HG03460 (cell line): Measurements from ENCODE around the gene HCFC1.

Source experiments
- ATAC-seq: cut with Tn5 transposase; IDR thresholded peaks from one replicate; pipeline ENCODE4 v1.9.1; 2021; ENCODE audit not compliant: unreplicated experiment

The HCFC1 gene

GRCh38 chrX:153925739-153926551 lies 45.7 kb downstream of the HCFC1 start, which contains the start of gene ARHGAP4:
ARHGAP4 (minus strand) TSS chrX:153926264; CDS start chrX:153926202, 62 bp downstream.
- ATAC-seq = no peak

- ATAC-seq = no peak
These were observed 46.3 kb downstream of the HCFC1 start for GRCh38 chrX:153925387-153925738.

- no peak for ATAC-seq
These were observed 47.3 kb downstream of the HCFC1 start for GRCh38 chrX:153924149-153924861.

- no peak for ATAC-seq
These were observed 48.4 kb downstream of the HCFC1 start for GRCh38 chrX:153922932-153923857.

- no peak for ATAC-seq
These were observed 49.8 kb downstream of the HCFC1 start for GRCh38 chrX:153921511-153922446.

GRCh38 chrX:153921070-153921469 lies 50.5 kb downstream of the HCFC1 start:
- ATAC-seq = no peak

- ATAC-seq = no peak
These were observed 51.1 kb downstream of the HCFC1 start for GRCh38 chrX:153920546-153920945.

GRCh38 chrX:153919281-153919680 lies 52.3 kb downstream of the HCFC1 start:
- ATAC-seq = no peak

GRCh38 chrX:153917869-153918268 lies 53.7 kb downstream of the HCFC1 start:
- no peak for ATAC-seq

- ATAC-seq = no peak
These were observed 57.9 kb downstream of the HCFC1 start for GRCh38 chrX:153913701-153914100.

GRCh38 chrX:153913211-153913610 lies 58.4 kb downstream of the HCFC1 start:
- no peak for ATAC-seq

- ATAC-seq = no peak
These were observed 59.8 kb downstream of the HCFC1 start for GRCh38 chrX:153911798-153912197.

- no peak for ATAC-seq
These were observed 61.2 kb downstream of the HCFC1 start for GRCh38 chrX:153910446-153910845.

GRCh38 chrX:153909980-153910360 lies 61.6 kb downstream of the HCFC1 start:
- no peak for ATAC-seq

- ATAC-seq = no peak
These were observed 62.3 kb downstream of the HCFC1 start for GRCh38 chrX:153909024-153909979.

- no peak for ATAC-seq
These were observed 63.3 kb downstream of the HCFC1 start for GRCh38 chrX:153908219-153908860.

GRCh38 chrX:153907456-153907855 lies 64.2 kb downstream of the HCFC1 start:
- no peak for ATAC-seq

GRCh38 chrX:153906126-153906917 lies 65.3 kb downstream of the HCFC1 start:
- ATAC-seq = no peak
